ENCODE data around the gene PTDSS2.

GRCh38 chr11:439315-440064 is 10.6 kb upstream of the PTDSS2 start:
- TF ChIP-seq CREB1 (CRISPR knock-in tag; IDR thresholded peaks at IDR 0.05) (no peak), MAX (CRISPR knock-in tag; IDR thresholded peaks at IDR 0.05) (no peak), CTCF (IDR thresholded peaks at IDR 0.05) (no peak), FOXP4 (CRISPR knock-in tag; IDR thresholded peaks at IDR 0.05) (no peak), TCF7 (CRISPR knock-in tag; IDR thresholded peaks at IDR 0.05; ENCODE audit: low read depth) (no peak), GRHL2 (CRISPR knock-in tag; IDR thresholded peaks at IDR 0.05; ENCODE audit: insufficient replicate concordance, severe bottlenecking) (no peak), E2F4 (CRISPR knock-in tag; IDR thresholded peaks at IDR 0.05; ENCODE audit: borderline replicate concordance, low read depth) (no peak), MXD4 (CRISPR knock-in tag; IDR thresholded peaks at IDR 0.05; ENCODE audit: borderline replicate concordance) (no peak)
